ENCODE data around the gene ADAM17. TPM values are rescaled to one million over a fixed set of nuclear protein-coding genes. Genes with fewer than 3 reads are reported as not detected.
A peak's percentile ranks its signal among the peaks of the same experiment; 100 is the strongest.
"Not testable (repeated sequence)": the region's sequence is repeated elsewhere in the genome, so short reads cannot be mapped to it uniquely, and the experiment has no call there.

Gene ADAM17
- 13.7 TPM for total RNA-seq
- long read RNA-seq, full-length matches to known transcripts: 11 of 20 reads
- long read RNA-seq, partial matches to known transcripts: 0 of 20 reads
- long read RNA-seq, other reads (novel, unspliced or antisense): 9 of 20 reads

DNA sequence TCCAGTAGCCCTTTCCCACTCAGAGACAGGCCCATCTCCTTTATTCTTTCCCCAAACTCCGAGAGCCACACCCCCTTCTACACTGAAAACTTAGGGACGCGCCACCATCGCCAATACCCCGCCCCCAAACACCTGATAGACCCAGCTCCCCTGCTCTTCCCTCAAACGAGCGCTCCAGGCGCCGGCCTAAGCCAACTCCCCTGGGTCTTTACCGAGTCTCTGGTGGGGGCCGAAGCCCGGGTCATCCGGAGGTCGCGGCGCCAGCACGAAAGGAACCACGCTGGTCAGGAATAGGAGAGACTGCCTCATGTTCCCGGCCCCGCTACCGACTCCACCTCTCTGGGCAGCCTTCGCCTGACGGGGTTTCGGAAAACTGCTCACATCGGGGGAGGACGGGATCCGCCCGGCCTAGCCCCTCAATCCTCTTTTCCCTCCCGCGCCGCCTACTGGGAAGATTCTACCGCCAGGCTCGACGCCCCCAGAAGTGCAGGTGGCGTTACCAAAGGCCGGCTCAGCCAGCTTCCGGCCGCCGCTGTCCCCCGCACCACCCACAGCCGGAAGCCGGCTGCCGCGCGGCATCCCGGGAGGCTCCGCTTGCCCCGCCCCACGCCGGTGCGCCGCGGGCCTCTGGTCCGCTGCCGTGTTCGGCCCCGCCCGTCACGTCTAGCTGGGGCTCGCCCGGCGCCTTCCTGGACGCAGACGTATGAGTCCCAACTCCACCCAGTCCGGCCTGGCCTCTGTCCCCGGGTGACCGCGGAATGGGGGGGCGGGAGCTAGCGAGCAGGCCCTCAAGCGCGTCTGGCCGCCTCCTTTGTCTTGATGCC is at the start of gene ADAM17:
ADAM17 (minus strand) TSS at position 534 of the 824 bp plus-strand sequence; CDS start at position 309, 225 bp downstream.
- intact Hi-C loops (cut with micrococcal nuclease): no loop called here
- peak; percentile 96 for ATAC-seq
- DNase-seq: peak; percentile 99

DNA sequence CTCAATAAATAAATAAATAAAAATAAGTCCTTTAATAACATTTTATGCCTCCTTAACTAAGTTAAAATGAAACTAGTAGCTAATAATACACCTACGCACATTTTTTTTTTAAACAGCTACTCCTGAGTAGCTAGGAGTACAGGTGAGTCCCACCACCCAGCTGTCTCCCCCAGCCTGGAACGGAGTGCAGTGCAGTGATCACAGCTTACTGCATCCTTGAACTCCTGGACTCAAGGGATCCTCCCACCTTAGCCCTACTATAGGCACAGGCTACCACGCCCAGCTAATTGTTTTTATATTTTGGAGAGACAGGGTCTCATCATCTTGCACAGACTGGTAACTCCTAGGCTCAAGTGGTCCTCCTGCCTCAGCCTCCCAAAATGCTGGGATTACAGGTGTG is 46.8 kb upstream of the ADAM17 start:
- DNase-seq (no peak), ATAC-seq (no peak)
- intact Hi-C loops (cut with micrococcal nuclease): no loop called here

GRCh38 chr2:9601397-9601796 is 45.8 kb upstream of the ADAM17 start:
- DNase-seq (no peak), ATAC-seq (no peak)
- intact Hi-C loops (cut with micrococcal nuclease): no loop called here

- no peak for ATAC-seq
These were observed 43.8 kb upstream of the ADAM17 start for GRCh38 chr2:9599430-9599829.

DNA sequence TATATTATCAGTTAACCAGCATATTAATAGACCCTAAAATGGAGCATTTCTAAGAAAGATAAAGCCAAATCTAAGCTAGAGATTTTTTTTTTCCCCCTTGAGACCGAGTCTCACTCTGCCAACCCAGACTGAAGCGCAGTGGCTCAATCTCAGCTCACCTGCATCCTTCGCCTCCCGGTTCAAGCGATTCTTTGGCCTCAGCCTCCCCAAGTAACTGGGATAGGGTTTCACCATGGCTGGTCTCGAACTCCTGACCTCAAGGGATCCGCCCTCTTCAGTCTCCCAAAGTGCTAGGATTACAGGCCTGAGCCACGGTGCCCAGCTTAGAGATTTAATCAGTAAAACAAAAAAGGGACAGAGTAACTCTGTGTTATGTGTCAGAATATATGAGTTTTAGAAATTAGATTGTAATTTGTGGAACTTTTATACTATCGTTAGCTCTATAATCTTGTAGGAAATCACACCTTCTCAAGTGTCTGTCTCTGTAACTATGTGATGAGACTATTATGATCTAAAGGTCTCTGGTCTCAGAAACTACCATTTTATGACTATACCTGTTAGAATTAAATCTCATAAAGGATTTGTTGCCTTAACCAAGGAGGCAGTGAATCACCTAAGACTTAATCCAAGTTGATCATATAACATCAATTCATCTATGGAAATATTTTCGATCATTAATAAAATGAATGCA is 41.1 kb upstream of the ADAM17 start:
- intact Hi-C loops (cut with micrococcal nuclease): no loop called here
- ATAC-seq (no peak), DNase-seq (no peak)

More at GRCh38 chr2:9599430-9599829, 43.8 kb upstream of the ADAM17 start:
- intact Hi-C loops (cut with micrococcal nuclease): no loop called here
- DNase-seq: no peak

DNA sequence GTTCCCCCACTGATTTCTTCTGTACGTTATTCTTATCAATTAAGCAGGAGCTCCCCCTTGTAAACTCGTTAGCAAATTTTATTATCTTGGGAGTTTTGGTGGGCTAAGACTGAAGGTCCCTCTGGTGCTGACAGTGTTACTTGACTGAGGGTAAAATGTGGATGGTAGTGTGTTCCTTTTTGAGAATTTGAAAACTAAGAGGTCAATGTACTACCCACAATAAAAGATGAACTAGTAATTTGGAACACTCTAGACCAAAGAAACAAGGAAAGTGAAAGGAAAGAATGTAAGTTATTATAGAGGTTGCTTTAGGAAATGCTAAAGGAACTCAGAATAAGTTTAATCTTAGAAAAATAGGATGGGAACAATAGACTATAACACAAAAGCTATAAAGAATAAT is 40.1 kb upstream of the ADAM17 start:
- no peak for DNase-seq
- no peak for ATAC-seq
- intact Hi-C loops (cut with micrococcal nuclease): no loop called here

- intact Hi-C loops (cut with micrococcal nuclease); ATAC-seq; DNase-seq: not testable (repeated sequence)
These were observed 39.6 kb upstream of the ADAM17 start for GRCh38 chr2:9595256-9595655.

- ATAC-seq (peak; percentile 88), DNase-seq (no peak)
- intact Hi-C loops (cut with micrococcal nuclease): no loop called here
These were observed 38.9 kb upstream of the ADAM17 start for GRCh38 chr2:9594366-9595054.

- ATAC-seq (peak; percentile 42), DNase-seq (no peak)
- intact Hi-C loops (cut with micrococcal nuclease): no loop called here
These were observed 38.3 kb upstream of the ADAM17 start for GRCh38 chr2:9593925-9594324.

DNA sequence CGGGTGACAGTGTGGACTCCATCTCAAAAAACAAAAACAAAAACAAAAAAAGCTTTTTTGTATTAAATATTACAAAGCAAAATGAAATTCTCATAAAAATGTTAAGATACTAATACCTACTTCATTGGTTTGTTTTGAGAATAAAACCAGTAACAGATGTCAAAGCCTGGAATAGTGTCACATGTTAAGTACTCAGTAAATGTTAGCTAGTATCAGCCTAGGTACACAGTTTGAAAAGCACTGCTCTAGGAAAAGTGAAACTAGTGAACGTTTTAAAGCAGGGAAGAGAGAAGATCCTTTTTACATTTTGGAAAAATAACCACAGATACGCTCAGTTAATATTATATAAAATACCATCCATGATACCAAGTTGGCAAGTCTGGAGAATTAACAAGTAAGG is 37.1 kb upstream of the ADAM17 start:
- DNase-seq: no peak
- intact Hi-C loops (cut with micrococcal nuclease): no loop called here
- ATAC-seq: no peak

DNA sequence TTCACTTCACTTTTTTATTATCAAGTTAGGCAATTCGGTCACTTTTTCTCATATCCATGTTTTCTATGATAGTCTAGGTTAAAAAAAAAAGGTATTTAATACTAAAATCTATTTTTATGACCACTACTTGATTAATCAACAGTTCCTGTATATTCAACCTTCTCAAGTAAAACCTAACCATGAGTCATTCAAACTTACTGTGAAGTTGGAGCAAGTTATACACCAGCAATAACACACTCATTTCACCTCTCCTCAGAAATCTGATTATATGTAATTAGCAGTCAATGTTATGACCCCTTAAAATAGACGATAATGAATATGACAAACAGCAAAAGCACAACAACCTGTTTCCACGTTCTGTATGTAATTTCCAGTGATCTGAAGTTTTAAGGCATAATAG is 35.0 kb upstream of the ADAM17 start:
- intact Hi-C loops (cut with micrococcal nuclease): no loop called here
- no peak for ATAC-seq
- no peak for DNase-seq

DNA sequence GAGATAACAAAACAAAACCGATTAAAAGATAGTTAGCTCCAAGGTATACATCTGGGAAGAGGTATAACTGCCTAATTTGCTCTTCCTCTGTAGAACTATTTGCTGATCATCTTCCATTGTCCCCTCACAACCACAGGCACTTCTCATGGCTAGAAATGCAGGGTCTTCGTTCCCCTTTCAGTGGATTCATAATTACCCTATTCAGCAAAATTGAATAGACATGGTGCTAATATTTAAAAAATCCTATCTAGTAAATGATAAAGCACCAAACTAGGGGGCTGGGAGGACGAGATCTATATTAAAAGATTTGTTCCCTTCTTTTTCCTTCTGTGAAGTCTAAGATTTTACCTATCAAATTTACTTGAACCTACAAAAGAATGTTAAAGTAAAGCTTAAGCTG is 30.8 kb upstream of the ADAM17 start:
- ATAC-seq (no peak), DNase-seq (no peak)
- intact Hi-C loops (cut with micrococcal nuclease): no loop called here

GRCh38 chr2:9585486-9585885 is 29.9 kb upstream of the ADAM17 start:
- intact Hi-C loops (cut with micrococcal nuclease): no loop called here
- DNase-seq (no peak), ATAC-seq (no peak)

GRCh38 chr2:9584902-9585301 is 29.3 kb upstream of the ADAM17 start:
- intact Hi-C loops (cut with micrococcal nuclease); DNase-seq; ATAC-seq: not testable (repeated sequence)

- intact Hi-C loops (cut with micrococcal nuclease): no loop called here
- ATAC-seq: no peak
- no peak for DNase-seq
These were observed 27.0 kb upstream of the ADAM17 start for GRCh38 chr2:9582624-9583023.

- ATAC-seq (peak; percentile 49), DNase-seq (no peak)
- intact Hi-C loops (cut with micrococcal nuclease): no loop called here
These were observed 23.0 kb upstream of the ADAM17 start for GRCh38 chr2:9578467-9579235.

- ATAC-seq (no peak), DNase-seq (no peak)
- intact Hi-C loops (cut with micrococcal nuclease): no loop called here
These were observed 18.7 kb upstream of the ADAM17 start for GRCh38 chr2:9574331-9574730.

- ATAC-seq: no peak
- DNase-seq: no peak
- intact Hi-C loops (cut with micrococcal nuclease): no loop called here
These were observed 18.2 kb upstream of the ADAM17 start for GRCh38 chr2:9573840-9574239.

All from left ventricle myocardium superior (tissue), 1 donor.